GM21529 (cell line): ENCODE results near the gene RNFT2.

ENCODE experiments used
- ATAC-seq: cut with Tn5 transposase; IDR thresholded peaks from one replicate; pipeline ENCODE4 v1.9.1; 2021; ENCODE audit not compliant: unreplicated experiment

The RNFT2 gene

GRCh38 chr12:116897476-116897875 lies 159.4 kb downstream of the RNFT2 start:
- ATAC-seq = no peak

GRCh38 chr12:116898669-116899068 lies 160.6 kb downstream of the RNFT2 start:
- ATAC-seq = no peak

- ATAC-seq = no peak
These were observed 163.5 kb downstream of the RNFT2 start for GRCh38 chr12:116901612-116902011.
